ENCODE data around the gene TBX3.

The TBX3 gene

DNA sequence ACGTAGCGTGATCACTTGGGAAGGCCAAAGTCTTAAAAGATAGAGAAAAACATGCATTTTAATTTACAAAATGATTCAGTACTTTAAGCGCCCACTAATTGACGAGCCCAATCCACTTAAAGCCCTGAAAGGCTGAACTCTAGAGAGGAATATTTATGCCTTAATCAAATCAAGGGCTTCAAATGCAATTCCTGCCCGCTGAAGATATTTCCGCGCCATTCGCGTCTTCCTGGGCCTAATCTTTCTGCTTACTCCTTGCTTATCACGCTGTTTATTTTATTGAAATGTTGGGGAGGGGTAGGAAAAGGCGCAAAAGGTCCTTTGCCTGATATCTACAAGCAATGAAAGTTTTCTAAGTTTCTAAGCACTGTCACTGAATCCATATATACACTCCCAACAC is 4.0 kb downstream of the TBX3 start:
- TF ChIP-seq, protein P1, sequence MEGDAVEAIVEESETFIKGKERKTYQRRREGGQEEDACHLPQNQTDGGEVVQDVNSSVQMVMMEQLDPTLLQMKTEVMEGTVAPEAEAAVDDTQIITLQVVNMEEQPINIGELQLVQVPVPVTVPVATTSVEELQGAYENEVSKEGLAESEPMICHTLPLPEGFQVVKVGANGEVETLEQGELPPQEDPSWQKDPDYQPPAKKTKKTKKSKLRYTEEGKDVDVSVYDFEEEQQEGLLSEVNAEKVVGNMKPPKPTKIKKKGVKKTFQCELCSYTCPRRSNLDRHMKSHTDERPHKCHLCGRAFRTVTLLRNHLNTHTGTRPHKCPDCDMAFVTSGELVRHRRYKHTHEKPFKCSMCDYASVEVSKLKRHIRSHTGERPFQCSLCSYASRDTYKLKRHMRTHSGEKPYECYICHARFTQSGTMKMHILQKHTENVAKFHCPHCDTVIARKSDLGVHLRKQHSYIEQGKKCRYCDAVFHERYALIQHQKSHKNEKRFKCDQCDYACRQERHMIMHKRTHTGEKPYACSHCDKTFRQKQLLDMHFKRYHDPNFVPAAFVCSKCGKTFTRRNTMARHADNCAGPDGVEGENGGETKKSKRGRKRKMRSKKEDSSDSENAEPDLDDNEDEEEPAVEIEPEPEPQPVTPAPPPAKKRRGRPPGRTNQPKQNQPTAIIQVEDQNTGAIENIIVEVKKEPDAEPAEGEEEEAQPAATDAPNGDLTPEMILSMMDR (IDR thresholded peaks at IDR 0.05; ENCODE audit: extremely low read depth, insufficient read depth, missing control alignments): no peak
- no peak for DNase-seq (ENCODE audit: low spot score)
- in situ Hi-C loops (cut with MboI; ENCODE audit: low pct_unique_long_range_greater_than_20kb, low sequenced_read_pairs, unreplicated experiment): loop anchor here (25.0 kb wide), 3 partner anchors 268 to 1218 kb away; partner anchors contain the start of genes LHX5 and TBX5

DNA sequence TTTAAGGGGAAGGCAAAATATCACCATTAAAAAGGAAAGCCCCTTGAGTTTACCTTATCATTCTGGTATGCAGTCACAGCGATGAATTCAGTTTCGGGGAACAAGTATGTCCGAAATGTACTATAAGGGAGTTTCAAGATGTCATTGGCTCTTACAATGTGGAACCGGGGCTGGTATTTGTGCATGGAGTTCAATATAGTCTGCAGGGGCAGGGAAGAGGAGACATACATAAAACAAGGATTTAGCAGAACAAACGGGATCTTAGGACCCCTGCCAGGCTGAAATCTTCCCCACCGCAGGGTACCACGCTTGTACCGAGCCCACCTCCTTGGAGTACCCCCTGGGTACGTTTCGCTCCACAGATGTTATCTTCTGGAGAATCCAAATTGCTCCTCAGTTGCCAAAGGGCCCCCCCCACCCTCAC is 4.5 kb downstream of the TBX3 start:
- in situ Hi-C loops (cut with MboI; ENCODE audit: low pct_unique_long_range_greater_than_20kb, low sequenced_read_pairs, unreplicated experiment): loop anchor here (25.0 kb wide), 3 partner anchors 267 to 1217 kb away; partner anchors contain the start of genes LHX5 and TBX5
- no peak for DNase-seq (ENCODE audit: low spot score)
- TF ChIP-seq, protein P1 (IDR thresholded peaks at IDR 0.05; ENCODE audit: extremely low read depth, insufficient read depth, missing control alignments): no peak

DNA sequence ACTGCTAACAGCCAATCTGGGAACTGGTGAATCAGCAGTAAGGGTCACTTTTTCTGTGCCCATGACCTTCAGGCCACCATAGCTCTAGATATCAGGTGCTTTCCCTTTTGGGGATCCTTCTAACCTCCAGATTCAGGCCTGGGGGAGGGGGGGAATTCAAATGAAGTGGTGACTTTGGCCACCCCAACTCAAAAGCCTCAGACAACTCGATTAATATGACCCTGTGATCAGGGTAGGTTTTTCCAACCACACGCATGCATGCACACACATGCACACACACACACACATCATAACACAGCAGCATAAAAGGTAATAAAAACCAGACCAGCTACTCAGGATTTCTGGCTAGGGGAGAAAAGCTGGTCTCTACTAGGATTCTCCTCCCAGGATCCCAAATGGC is 5.3 kb downstream of the TBX3 start:
- TF ChIP-seq, protein P1 (IDR thresholded peaks at IDR 0.05; ENCODE audit: extremely low read depth, insufficient read depth, missing control alignments): no peak
- in situ Hi-C loops (cut with MboI; ENCODE audit: low pct_unique_long_range_greater_than_20kb, low sequenced_read_pairs, unreplicated experiment): loop anchor here (25.0 kb wide), 3 partner anchors 266 to 1216 kb away; partner anchors contain the start of genes LHX5 and TBX5
- no peak for DNase-seq (ENCODE audit: low spot score)

DNA sequence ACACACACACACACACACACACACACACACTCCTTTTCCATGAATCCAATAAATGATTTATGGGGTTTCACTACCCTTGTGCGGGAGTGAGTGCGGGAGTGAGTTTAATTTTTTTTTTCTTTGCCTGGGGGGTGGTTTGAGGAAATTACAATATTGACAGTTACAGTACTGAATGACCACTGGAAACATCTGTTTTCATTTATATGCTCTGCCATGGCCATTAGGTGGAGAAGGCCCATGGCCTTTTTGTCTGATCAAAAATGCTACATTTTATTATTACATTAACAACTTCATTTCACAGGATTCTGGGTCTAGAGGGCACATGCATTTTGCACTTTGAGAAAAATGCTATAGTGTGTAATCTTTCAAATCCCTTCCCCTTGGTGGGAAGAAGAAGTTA is 5.9 kb downstream of the TBX3 start:
- TF ChIP-seq, protein P1 (IDR thresholded peaks at IDR 0.05; ENCODE audit: extremely low read depth, insufficient read depth, missing control alignments): no peak
- in situ Hi-C loops (cut with MboI; ENCODE audit: low pct_unique_long_range_greater_than_20kb, low sequenced_read_pairs, unreplicated experiment): loop anchor here (25.0 kb wide), 3 partner anchors 266 to 1216 kb away; partner anchors contain the start of genes LHX5 and TBX5
- no peak for DNase-seq (ENCODE audit: low spot score)

DNA sequence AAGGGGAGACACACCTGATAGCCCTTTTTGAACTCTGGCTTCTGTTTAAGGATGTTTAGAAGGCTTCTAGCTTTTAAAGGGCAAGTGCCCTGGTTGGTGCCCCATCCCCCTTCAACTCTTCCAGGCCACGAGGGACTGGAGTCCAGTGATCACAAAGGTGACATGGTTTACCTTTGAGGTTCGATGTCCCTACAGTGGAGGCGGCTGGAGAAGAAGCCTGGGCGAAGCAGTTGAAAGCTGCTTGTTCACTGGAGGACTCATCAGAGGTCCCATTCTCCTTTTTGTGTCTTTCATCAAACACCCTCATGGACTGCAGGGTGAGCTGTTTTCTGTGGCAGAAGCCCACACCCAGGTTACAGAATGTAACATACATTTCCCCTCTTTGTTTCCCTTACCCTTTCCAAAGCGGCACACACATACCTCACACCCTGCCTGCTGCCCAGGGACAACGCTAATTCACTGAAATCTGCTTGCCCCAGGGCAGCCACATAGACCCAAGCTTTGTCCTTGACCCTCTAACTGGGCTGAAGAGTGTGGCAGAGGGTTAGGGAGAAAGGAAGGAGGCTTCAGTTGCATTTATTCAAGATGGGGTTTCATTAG is 7.7 kb downstream of the TBX3 start:
- TF ChIP-seq, protein P1 (IDR thresholded peaks at IDR 0.05; ENCODE audit: extremely low read depth, insufficient read depth, missing control alignments): no peak
- DNase-seq (ENCODE audit: low spot score): no peak
- in situ Hi-C loops (cut with MboI; ENCODE audit: low pct_unique_long_range_greater_than_20kb, low sequenced_read_pairs, unreplicated experiment): loop anchor here (25.0 kb wide), 3 partner anchors 264 to 1214 kb away; partner anchors contain the start of genes LHX5 and TBX5

DNA sequence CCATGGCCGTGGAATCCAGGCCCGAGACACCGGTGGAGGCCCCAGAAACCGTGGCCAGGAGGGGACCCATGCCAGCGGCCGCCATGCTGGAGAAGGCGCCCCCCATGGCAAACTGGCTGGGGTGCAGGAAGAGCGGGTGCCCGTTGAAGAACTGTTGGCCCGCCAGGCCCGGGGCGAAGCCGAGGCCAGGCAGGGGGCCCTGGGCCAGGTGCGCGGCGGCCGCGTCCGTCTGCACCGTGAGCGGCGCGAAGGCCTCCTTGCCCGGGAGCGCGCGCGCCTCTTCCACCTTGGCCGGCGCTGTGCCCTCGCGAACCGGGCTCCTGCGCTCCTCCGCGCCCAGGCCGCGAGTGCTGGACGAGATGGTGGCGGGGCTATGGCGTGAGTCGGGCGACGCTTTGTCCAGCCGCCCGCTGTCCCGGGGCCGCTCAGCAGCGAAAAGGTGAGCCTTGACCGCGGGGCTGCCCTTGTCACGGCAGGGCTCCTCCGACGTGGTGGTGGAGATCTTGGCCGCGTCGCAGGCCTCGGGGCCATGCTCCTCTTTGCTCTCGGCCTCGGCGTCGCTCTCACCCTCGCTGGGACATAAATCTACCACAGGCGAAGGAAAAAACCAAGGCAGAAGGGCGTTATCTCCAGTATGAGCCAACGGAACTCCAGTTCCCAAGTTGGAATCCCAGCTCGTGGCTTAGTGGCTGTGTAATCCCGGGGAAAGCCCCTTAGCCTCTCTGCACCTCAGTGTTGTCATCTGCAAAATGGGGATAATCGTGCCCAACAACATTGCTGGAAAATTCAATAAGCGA is 9.5 kb downstream of the TBX3 start:
- in situ Hi-C loops (cut with MboI; ENCODE audit: low pct_unique_long_range_greater_than_20kb, low sequenced_read_pairs, unreplicated experiment): loop anchor here (25.0 kb wide), 4 partner anchors 262 to 1212 kb away; partner anchors contain the start of genes LHX5 and TBX5
- DNase-seq (ENCODE audit: low spot score): no peak
- TF ChIP-seq, protein P1 (IDR thresholded peaks at IDR 0.05; ENCODE audit: extremely low read depth, insufficient read depth, missing control alignments): no peak

Measured in GM13977 (cell line).